ENCODE data around the gene CAMSAP1. TPM values are rescaled to one million over a fixed set of nuclear protein-coding genes. Genes with fewer than 3 reads are reported as not detected.

Gene CAMSAP1
- total RNA-seq, 1 experiment from 2014 or later: 24.8 TPM

DNA sequence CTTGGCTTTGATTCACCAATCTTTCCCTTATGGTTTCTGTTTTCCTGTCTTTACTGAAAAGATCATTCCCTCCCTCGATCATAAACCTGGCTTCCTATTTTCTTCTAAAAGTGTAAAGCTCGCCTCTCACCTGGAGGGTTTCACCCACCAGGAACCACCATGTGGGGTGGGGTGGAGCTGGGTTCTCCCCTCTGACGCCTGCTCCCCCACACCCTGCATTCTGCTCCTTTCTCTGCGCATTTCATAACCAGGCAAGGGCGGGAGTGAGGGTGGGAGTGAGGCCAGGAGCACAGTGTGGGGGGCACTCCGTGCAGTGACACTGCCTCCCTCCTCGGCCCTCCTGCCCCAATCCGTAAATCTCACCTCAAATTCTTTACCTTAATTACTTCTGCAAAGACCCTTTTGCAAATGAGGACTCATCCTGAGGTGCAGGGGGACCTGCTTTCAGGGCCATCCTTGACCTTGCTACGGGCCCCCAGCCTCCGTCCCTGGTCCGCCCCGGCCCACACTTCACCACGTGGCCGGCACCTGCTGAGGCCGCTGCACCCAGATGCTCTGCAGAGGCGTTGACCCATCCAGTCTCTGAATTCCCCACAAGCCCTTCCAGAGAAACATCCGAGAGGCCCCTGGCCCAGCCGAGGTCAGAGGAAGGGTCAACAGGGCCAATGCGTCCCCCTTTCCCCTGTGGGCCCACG, 146.0 kb downstream of the CAMSAP1 start:
- no TSS peak for BruUV-seq (replicated peaks)
- TF ChIP-seq POLR2AphosphoS5 (IDR thresholded peaks at IDR 0.05; ENCODE audit: low read depth, low read length): no peak
- TF ChIP-seq CTCF (IDR thresholded peaks at IDR 0.05): no peak
- no peak for TF ChIP-seq SIN3A (IDR thresholded peaks at IDR 0.05; ENCODE audit: borderline replicate concordance, insufficient read depth, low read depth, low read length)
- TF ChIP-seq, protein P1, sequence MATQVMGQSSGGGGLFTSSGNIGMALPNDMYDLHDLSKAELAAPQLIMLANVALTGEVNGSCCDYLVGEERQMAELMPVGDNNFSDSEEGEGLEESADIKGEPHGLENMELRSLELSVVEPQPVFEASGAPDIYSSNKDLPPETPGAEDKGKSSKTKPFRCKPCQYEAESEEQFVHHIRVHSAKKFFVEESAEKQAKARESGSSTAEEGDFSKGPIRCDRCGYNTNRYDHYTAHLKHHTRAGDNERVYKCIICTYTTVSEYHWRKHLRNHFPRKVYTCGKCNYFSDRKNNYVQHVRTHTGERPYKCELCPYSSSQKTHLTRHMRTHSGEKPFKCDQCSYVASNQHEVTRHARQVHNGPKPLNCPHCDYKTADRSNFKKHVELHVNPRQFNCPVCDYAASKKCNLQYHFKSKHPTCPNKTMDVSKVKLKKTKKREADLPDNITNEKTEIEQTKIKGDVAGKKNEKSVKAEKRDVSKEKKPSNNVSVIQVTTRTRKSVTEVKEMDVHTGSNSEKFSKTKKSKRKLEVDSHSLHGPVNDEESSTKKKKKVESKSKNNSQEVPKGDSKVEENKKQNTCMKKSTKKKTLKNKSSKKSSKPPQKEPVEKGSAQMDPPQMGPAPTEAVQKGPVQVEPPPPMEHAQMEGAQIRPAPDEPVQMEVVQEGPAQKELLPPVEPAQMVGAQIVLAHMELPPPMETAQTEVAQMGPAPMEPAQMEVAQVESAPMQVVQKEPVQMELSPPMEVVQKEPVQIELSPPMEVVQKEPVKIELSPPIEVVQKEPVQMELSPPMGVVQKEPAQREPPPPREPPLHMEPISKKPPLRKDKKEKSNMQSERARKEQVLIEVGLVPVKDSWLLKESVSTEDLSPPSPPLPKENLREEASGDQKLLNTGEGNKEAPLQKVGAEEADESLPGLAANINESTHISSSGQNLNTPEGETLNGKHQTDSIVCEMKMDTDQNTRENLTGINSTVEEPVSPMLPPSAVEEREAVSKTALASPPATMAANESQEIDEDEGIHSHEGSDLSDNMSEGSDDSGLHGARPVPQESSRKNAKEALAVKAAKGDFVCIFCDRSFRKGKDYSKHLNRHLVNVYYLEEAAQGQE (IDR thresholded peaks at IDR 0.05; ENCODE audit: insufficient read depth in 1 of 2, low read depth in 2 of 2, low read length in 1 of 2): no peak
- no peak for TF ChIP-seq TCF7L2 (IDR thresholded peaks at IDR 0.05; ENCODE audit: low read depth, low read length)
- ATAC-seq (no peak), DNase-seq (ENCODE audit: low read depth, low spot score) (no peak)
- no peaks in the 10 kb centered on the region for H3K4me1 ChIP-seq (ENCODE audit: control insufficient read depth, insufficient read depth, low read length)
- no peak overlapping the region for H3K4me3 ChIP-seq (ENCODE audit: low read depth in 2 of 2, low read length in 2 of 2)
- no peaks in the 10 kb centered on the region for H3K9me3 ChIP-seq (ENCODE audit: control insufficient read depth, insufficient read depth, low read depth, low read length)
- no peak overlapping the region for H3K27ac ChIP-seq (ENCODE audit: low read length)
- intact Hi-C loops (cut with micrococcal nuclease; ENCODE audit: unreplicated experiment) (no loop called here), in situ Hi-C loops (cut with HindIII; ENCODE audit: low pct_unique_long_range_greater_than_20kb, low sequenced_read_pairs) (no loop called here)
- POLR2A ChIA-PET: no interaction called here
- H3K27me3 ChIP-seq (ENCODE audit: control insufficient read depth, insufficient read depth, low read length): no peaks in the 10 kb centered on the region
- H3K36me3 ChIP-seq (ENCODE audit: control insufficient read depth, insufficient read depth, low read length): no peaks in the 10 kb centered on the region
- CTCF ChIA-PET: no interaction called here

- ATAC-seq (no peak), DNase-seq (ENCODE audit: low read depth, low spot score) (no peak)
- POLR2A ChIA-PET: no interaction called here
- no peaks in the 10 kb centered on the region for H3K4me1 ChIP-seq (ENCODE audit: control insufficient read depth, insufficient read depth, low read length)
- no peaks in the 10 kb centered on the region for H3K27me3 ChIP-seq (ENCODE audit: control insufficient read depth, insufficient read depth, low read length)
- in situ Hi-C loops (cut with HindIII; ENCODE audit: low pct_unique_long_range_greater_than_20kb, low sequenced_read_pairs): no loop called here
- H3K4me3 ChIP-seq (ENCODE audit: low read depth in 2 of 2, low read length in 2 of 2): no peak overlapping the region
- no peak overlapping the region for H3K27ac ChIP-seq (ENCODE audit: low read length)
- no peaks in the 10 kb centered on the region for H3K36me3 ChIP-seq (ENCODE audit: control insufficient read depth, insufficient read depth, low read length)
- TF ChIP-seq POLR2AphosphoS5 (IDR thresholded peaks at IDR 0.05; ENCODE audit: low read depth, low read length): no peak
- TF ChIP-seq SIN3A (IDR thresholded peaks at IDR 0.05; ENCODE audit: borderline replicate concordance, insufficient read depth, low read depth, low read length): no peak
- TF ChIP-seq, protein P1 (IDR thresholded peaks at IDR 0.05; ENCODE audit: insufficient read depth in 1 of 2, low read depth in 2 of 2, low read length in 1 of 2): no peak
- no peak for TF ChIP-seq CTCF (IDR thresholded peaks at IDR 0.05)
- TF ChIP-seq TCF7L2 (IDR thresholded peaks at IDR 0.05; ENCODE audit: low read depth, low read length): no peak
- intact Hi-C loops (cut with micrococcal nuclease; ENCODE audit: unreplicated experiment): no loop called here
- BruUV-seq (replicated peaks): no TSS peak
- no peaks in the 10 kb centered on the region for H3K9me3 ChIP-seq (ENCODE audit: control insufficient read depth, insufficient read depth, low read depth, low read length)
- CTCF ChIA-PET: no interaction called here
These were observed 146.9 kb downstream of the CAMSAP1 start for GRCh38 chr9:135760465-135760864.
